ENCODE results near the gene MMP14. TPM values are rescaled to one million over a fixed set of nuclear protein-coding genes. Genes with fewer than 3 reads are reported as not detected.
"Not testable (repeated sequence)": the region's sequence is repeated elsewhere in the genome, so short reads cannot be mapped to it uniquely, and the experiment has no call there.

The MMP14 gene
- total and polyA plus RNA-seq, 7 experiments from 2014 or later, result 1.8 to 6.6 (median 2.0) TPM; not detected in 2

GRCh38 chr14:22802860-22803686, 33.3 kb upstream of the MMP14 start:
- H3K4me1 ChIP-seq (ENCODE audit: control insufficient read depth in 2 of 2, insufficient read depth in 2 of 2, low read length in 2 of 2), result no peaks in the 10 kb centered on the region
- Mint-ChIP-seq H3K4me1 (peaks cover 0 to 8% (median 0%) of the 10 kb centered on the region in 7 donors), H3K9me3 (peaks cover 0 to 7% (median 0%) of the 10 kb centered on the region in 11 donors), H3K4me3 (no peak overlapping the region), H3K27ac (no peak overlapping the region), H3K36me3 (peaks cover 0 to 9% (median 3%) of the 10 kb centered on the region in 5 donors), H3K27me3 (peaks cover 0 to 31% (median 9%) of the 10 kb centered on the region in 5 donors)
- H3K27me3 ChIP-seq (ENCODE audit: control insufficient read depth in 2 of 2, insufficient read depth in 2 of 2, low read length in 2 of 2), result no peaks in the 10 kb centered on the region
- H3K36me3 ChIP-seq (ENCODE audit: control insufficient read depth in 2 of 3, insufficient read depth in 3 of 3, low read length in 3 of 3), result no peaks in the 10 kb centered on the region
- DNase-seq (no peak), ATAC-seq (no peak)
- intact Hi-C loops (cut with micrococcal nuclease), result no loop called here
- H3K27ac ChIP-seq (ENCODE audit: low read depth, low read length), result no peak overlapping the region
- POLR2A ChIA-PET, result interaction anchor here (0.6 kb wide), 1 partner anchor 15 kb away, joined by 3 read pairs; no protein-coding TSS in a partner anchor
- no peak overlapping the region for H3K4me3 ChIP-seq (ENCODE audit: low read length)
- H3K9me3 ChIP-seq (ENCODE audit: control insufficient read depth in 2 of 3, low read length in 3 of 3), result no peaks in the 10 kb centered on the region
- CTCF ChIA-PET, result no interaction called here

GRCh38 chr14:22803687-22803974, 32.8 kb upstream of the MMP14 start:
- DNase-seq, result no peak
- Mint-ChIP-seq H3K27ac (no peak overlapping the region), H3K36me3 (peaks cover 0 to 8% (median 3%) of the 10 kb centered on the region in 5 donors), H3K27me3 (peaks cover 0 to 26% (median 9%) of the 10 kb centered on the region in 5 donors), H3K4me3 (no peak overlapping the region), H3K4me1 (peaks cover 0 to 8% (median 0%) of the 10 kb centered on the region in 7 donors), H3K9me3 (peaks cover 0 to 7% (median 0%) of the 10 kb centered on the region in 11 donors)
- Histone ChIP-seq H3K27me3 (ENCODE audit: control insufficient read depth in 2 of 2, insufficient read depth in 2 of 2, low read length in 2 of 2) (no peaks in the 10 kb centered on the region), H3K36me3 (ENCODE audit: control insufficient read depth in 2 of 3, insufficient read depth in 3 of 3, low read length in 3 of 3) (no peaks in the 10 kb centered on the region), H3K4me1 (ENCODE audit: control insufficient read depth in 2 of 2, insufficient read depth in 2 of 2, low read length in 2 of 2) (no peaks in the 10 kb centered on the region), H3K4me3 (ENCODE audit: low read length) (no peak overlapping the region), H3K9me3 (ENCODE audit: control insufficient read depth in 2 of 3, low read length in 3 of 3) (no peaks in the 10 kb centered on the region), H3K27ac (ENCODE audit: low read depth, low read length) (no peak overlapping the region)
- CTCF ChIA-PET, result no interaction called here
- POLR2A ChIA-PET, result interaction anchor here (0.6 kb wide), 1 partner anchor 221 kb away, joined by 4 read pairs; no protein-coding TSS in a partner anchor
- intact Hi-C loops (cut with micrococcal nuclease), result no loop called here
- ATAC-seq, result no peak

GRCh38 chr14:22805235-22805634, 31.1 kb upstream of the MMP14 start:
- H3K27ac Mint-ChIP-seq; intact Hi-C loops (cut with micrococcal nuclease); ATAC-seq; H3K4me3 ChIP-seq (ENCODE audit: low read length); H3K27me3 ChIP-seq (ENCODE audit: control insufficient read depth in 2 of 2, insufficient read depth in 2 of 2, low read length in 2 of 2); H3K4me1 Mint-ChIP-seq; H3K36me3 ChIP-seq (ENCODE audit: control insufficient read depth in 2 of 3, insufficient read depth in 3 of 3, low read length in 3 of 3); H3K9me3 Mint-ChIP-seq; H3K36me3 Mint-ChIP-seq; H3K4me1 ChIP-seq (ENCODE audit: control insufficient read depth in 2 of 2, insufficient read depth in 2 of 2, low read length in 2 of 2); DNase-seq; H3K27ac ChIP-seq (ENCODE audit: low read depth, low read length); H3K4me3 Mint-ChIP-seq; H3K9me3 ChIP-seq (ENCODE audit: control insufficient read depth in 2 of 3, low read length in 3 of 3): not testable (repeated sequence)
- H3K27me3 Mint-ChIP-seq, result peaks cover 0 to 20% (median 2%) of the 10 kb centered on the region in 5 donors
- CTCF ChIA-PET, result interaction anchor here (0.6 kb wide), 2 partner anchors 20 to 83 kb away, joined by 3 read pairs; no protein-coding TSS in a partner anchor
- POLR2A ChIA-PET, result interaction anchor here (1.2 kb wide), 1 partner anchor 25 kb away, joined by 3 read pairs; the partner anchor contains the start of gene MRPL52

GRCh38 chr14:22807432-22808087, 28.8 kb upstream of the MMP14 start:
- no peaks in the 10 kb centered on the region for H3K9me3 ChIP-seq (ENCODE audit: control insufficient read depth in 2 of 3, low read length in 3 of 3)
- no peak overlapping the region for H3K27ac ChIP-seq (ENCODE audit: low read depth, low read length)
- H3K36me3 Mint-ChIP-seq, result peaks cover 0 to under 1% (median 0%) of the 10 kb centered on the region in 5 donors
- peaks cover 0 to 3% (median 0%) of the 10 kb centered on the region in 11 donors for H3K9me3 Mint-ChIP-seq
- no peak for DNase-seq
- no peaks in the 10 kb centered on the region for H3K27me3 ChIP-seq (ENCODE audit: control insufficient read depth in 2 of 2, insufficient read depth in 2 of 2, low read length in 2 of 2)
- no peaks in the 10 kb centered on the region for H3K4me1 ChIP-seq (ENCODE audit: control insufficient read depth in 2 of 2, insufficient read depth in 2 of 2, low read length in 2 of 2)
- ChIA-PET POLR2A (no interaction called here), CTCF (interaction anchor here (2.0 kb wide), 1 partner anchor 16 kb away, joined by 5 read pairs; no protein-coding TSS in a partner anchor)
- no peaks in the 10 kb centered on the region for H3K36me3 ChIP-seq (ENCODE audit: control insufficient read depth in 2 of 3, insufficient read depth in 3 of 3, low read length in 3 of 3)
- intact Hi-C loops (cut with micrococcal nuclease), result no loop called here
- H3K27ac Mint-ChIP-seq, result no peak overlapping the region
- peaks cover 0 to 22% (median 0%) of the 10 kb centered on the region in 5 donors for H3K27me3 Mint-ChIP-seq
- H3K4me3 ChIP-seq (ENCODE audit: low read length), result no peak overlapping the region
- H3K4me3 Mint-ChIP-seq, result no peak overlapping the region
- ATAC-seq, result no peak
- H3K4me1 Mint-ChIP-seq, result peaks cover 0 to 6% (median 0%) of the 10 kb centered on the region in 7 donors

- Mint-ChIP-seq H3K9me3 (peaks cover 0 to 3% (median 0%) of the 10 kb centered on the region in 11 donors), H3K4me3 (no peak overlapping the region), H3K27me3 (peaks cover 0 to 16% (median 0%) of the 10 kb centered on the region in 5 donors), H3K4me1 (peaks cover 0 to 4% (median 0%) of the 10 kb centered on the region in 7 donors), H3K27ac (no peak overlapping the region), H3K36me3 (no peaks in the 10 kb centered on the region)
- Histone ChIP-seq H3K9me3 (ENCODE audit: control insufficient read depth in 2 of 3, low read length in 3 of 3) (no peaks in the 10 kb centered on the region), H3K36me3 (ENCODE audit: control insufficient read depth in 2 of 3, insufficient read depth in 3 of 3, low read length in 3 of 3) (no peaks in the 10 kb centered on the region), H3K4me1 (ENCODE audit: control insufficient read depth in 2 of 2, insufficient read depth in 2 of 2, low read length in 2 of 2) (no peaks in the 10 kb centered on the region), H3K27me3 (ENCODE audit: control insufficient read depth in 2 of 2, insufficient read depth in 2 of 2, low read length in 2 of 2) (no peaks in the 10 kb centered on the region), H3K4me3 (ENCODE audit: low read length) (no peak overlapping the region), H3K27ac (ENCODE audit: low read depth, low read length) (no peak overlapping the region)
- ATAC-seq (no peak), DNase-seq (no peak)
- POLR2A ChIA-PET, result no interaction called here
- CTCF ChIA-PET, result interaction anchor here (0.6 to 2.0 kb wide), 3 partner anchors 15 to 1704 kb away, joined by 3 to 5 read pairs (median 3); no protein-coding TSS in a partner anchor
- intact Hi-C loops (cut with micrococcal nuclease), result no loop called here
Measured at GRCh38 chr14:22808388-22809209, 27.8 kb upstream of the MMP14 start.

GRCh38 chr14:22811722-22812121, 24.7 kb upstream of the MMP14 start:
- no peak overlapping the region for H3K4me3 ChIP-seq (ENCODE audit: low read length)
- H3K4me1 ChIP-seq (ENCODE audit: control insufficient read depth in 2 of 2, insufficient read depth in 2 of 2, low read length in 2 of 2), result peaks cover 0 to 12% of the 10 kb centered on the region in 2 donors
- H3K36me3 ChIP-seq (ENCODE audit: control insufficient read depth in 2 of 3, insufficient read depth in 3 of 3, low read length in 3 of 3), result no peaks in the 10 kb centered on the region
- ChIA-PET CTCF (interaction anchor here (0.7 kb wide), 1 partner anchor 27 kb away, joined by 4 read pairs; no protein-coding TSS in a partner anchor), POLR2A (no interaction called here)
- ATAC-seq (no peak), DNase-seq (no peak)
- no peaks in the 10 kb centered on the region for H3K36me3 Mint-ChIP-seq
- no peak overlapping the region for H3K27ac ChIP-seq (ENCODE audit: low read depth, low read length)
- H3K27me3 ChIP-seq (ENCODE audit: control insufficient read depth in 2 of 2, insufficient read depth in 2 of 2, low read length in 2 of 2), result no peaks in the 10 kb centered on the region
- no peak overlapping the region for H3K27ac Mint-ChIP-seq
- H3K4me1 Mint-ChIP-seq, result peaks cover 13 to 18% (median 17%) of the 10 kb centered on the region in 7 donors
- H3K4me3 Mint-ChIP-seq, result no peak overlapping the region
- no peaks in the 10 kb centered on the region for H3K9me3 ChIP-seq (ENCODE audit: control insufficient read depth in 2 of 3, low read length in 3 of 3)
- intact Hi-C loops (cut with micrococcal nuclease), result no loop called here
- no peaks in the 10 kb centered on the region for H3K9me3 Mint-ChIP-seq
- peaks cover 0 to 9% (median 0%) of the 10 kb centered on the region in 5 donors for H3K27me3 Mint-ChIP-seq
